Right lobe of liver (tissue), 4 donors: Measurements from ENCODE around the gene PTPN5.

Experiments used
- CTCF ChIP-seq, 4 donors: fragments of 200-600 bp in 3 of 4; fragments of 450-650 bp in 1 of 4; IDR thresholded peaks; one replicate each; pipeline versions ENCODE4 v1.5.1 to v1.8.0; 2016 to 2022; ENCODE audit warnings: antibody characterized with exemption in 4 of 4, mild to moderate bottlenecking in 2 of 4
- POLR2A ChIP-seq: fragments of 450-650 bp; IDR thresholded peaks from one replicate; pipeline ENCODE4 v1.6.1; 2017; ENCODE audit warnings: antibody characterized with exemption, mild to moderate bottlenecking
- donor health status: DM: no; HTN: no; CAD: no.
- donor health status: DM: no; HTN: no; CAD: no.
- donor health status: DM: no; HTN: yes; CAD: no.

DNA sequence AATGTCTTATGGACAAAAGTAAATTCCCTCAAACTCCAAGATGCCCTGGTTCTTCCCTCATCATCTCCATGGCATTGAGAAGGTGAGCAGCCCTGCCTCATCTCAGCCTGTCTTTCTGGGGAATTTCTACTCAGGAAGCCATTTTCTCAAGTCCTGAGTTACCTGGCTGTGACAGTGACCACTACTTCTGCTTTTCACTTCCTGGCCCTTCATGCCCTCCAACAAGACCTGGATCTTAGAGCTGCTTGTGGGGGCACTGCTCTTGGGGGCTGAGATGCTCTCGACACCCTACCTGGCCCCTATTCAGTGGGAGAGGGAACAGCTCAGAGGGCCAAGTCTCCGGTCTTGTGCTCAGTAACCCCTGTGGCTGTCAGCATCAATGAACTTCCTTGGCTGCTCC, 60.2 kb downstream of the PTPN5 start:
- TF ChIP-seq POLR2A (no peak), CTCF (IDR thresholded peaks at IDR 0.05) (no peak)
